ENCODE measurements around the gene PGLYRP2.

Gene PGLYRP2

DNA sequence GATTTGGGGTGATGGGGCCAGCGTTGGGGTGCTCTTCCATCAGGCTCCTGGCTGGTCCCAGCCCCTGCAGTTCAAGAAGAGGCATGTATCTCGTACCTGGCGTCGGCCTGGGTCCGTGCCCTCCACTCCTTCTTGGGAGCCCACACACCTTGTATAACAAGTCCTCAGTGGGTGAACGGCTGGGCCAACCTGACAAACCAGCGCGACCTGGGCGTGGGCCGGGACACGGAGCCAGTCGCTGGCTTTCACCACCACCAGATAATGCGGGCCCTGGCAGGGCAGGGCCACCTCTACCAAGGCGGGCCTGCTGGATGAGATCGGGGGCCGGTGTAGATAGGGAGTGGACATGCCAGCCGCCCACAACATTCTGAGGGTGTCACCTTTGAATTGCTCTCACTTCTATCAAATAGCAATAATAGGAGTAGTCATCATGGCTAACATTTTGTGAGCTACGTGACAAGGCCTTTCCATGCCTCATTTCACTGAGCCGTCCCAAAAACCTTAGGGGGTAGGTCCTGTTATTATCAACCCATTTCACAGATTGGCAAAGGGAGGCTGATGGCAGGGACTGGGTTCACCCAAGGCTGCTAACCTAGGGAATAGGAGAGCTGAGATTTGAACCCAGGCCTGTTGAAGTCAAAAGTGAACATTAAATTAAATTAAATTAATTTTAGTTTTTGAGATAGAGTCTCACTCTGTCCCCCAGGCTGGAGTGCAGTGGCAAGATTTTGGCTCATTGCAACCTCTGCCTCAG, 32.5 kb upstream of the PGLYRP2 start:
- Histone ChIP-seq H3K4me3 (ENCODE audit: insufficient read depth, low read depth, low read length, poor library complexity, severe bottlenecking) (no peak overlapping the region), H3K4me1 (ENCODE audit: control insufficient read depth, insufficient read depth, low read length, poor library complexity, severe bottlenecking) (peaks cover 25% of the 10 kb centered on the region), H3K36me3 (ENCODE audit: control insufficient read depth, insufficient read depth, low read length) (no peaks in the 10 kb centered on the region), H3K27me3 (replicated peaks; ENCODE audit: control insufficient read depth, insufficient read depth, low read length, poor library complexity, severe bottlenecking) (no peaks in the 10 kb centered on the region), H3K9me3 (ENCODE audit: control insufficient read depth, low read length) (no peaks in the 10 kb centered on the region), H3K27ac (ENCODE audit: insufficient read depth, low read length, poor library complexity, severe bottlenecking) (no peak overlapping the region)
- DNase-seq = no peak

DNA sequence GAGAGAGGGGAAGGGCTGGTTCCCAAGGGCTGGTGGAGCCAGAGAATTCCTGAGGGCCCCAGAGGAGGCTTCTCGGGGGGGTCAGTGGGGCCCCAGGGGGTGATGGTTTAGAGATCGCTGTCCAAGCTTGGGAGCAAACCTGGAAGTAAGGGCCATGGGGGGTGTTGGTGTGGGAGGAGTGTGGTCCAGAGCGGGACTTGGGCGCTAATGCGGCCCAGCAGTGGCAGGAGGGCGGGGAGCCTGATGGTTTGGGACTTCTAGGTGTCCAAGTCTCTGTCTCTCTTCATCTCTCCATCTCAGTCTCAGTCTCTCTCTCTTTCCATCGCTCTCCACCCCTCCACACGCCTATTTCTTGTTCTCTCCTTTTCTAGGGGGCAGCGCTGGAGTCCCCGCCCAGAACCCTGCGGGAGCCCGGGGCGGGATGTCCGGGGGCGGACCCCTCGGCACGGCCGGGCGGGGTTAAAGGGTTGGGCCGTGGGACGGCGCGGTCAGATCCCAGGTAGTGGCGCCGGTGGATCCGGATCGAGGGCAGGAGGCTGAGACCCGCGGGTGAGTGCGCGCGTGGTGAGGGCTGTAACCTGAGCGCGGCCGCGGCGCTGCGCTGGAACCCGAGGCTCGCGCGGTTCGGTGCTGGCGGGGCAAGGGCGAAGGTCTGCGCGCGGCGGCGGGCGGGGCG, 28.9 kb upstream of the PGLYRP2 start, which contains the start of gene CYP4F22:
Gene CYP4F22 (plus strand): TSS at position 491 of the 676 bp plus-strand sequence. CDS start 16,812 bp downstream, outside the sequence.
- Histone ChIP-seq H3K27ac (ENCODE audit: insufficient read depth, low read length, poor library complexity, severe bottlenecking) (no peak within 1 kb of the TSS), H3K27me3 (replicated peaks; ENCODE audit: control insufficient read depth, insufficient read depth, low read length, poor library complexity, severe bottlenecking) (no peaks in the 10 kb centered on the region), H3K4me1 (ENCODE audit: control insufficient read depth, insufficient read depth, low read length, poor library complexity, severe bottlenecking) (peaks cover 13% of the 10 kb centered on the region), H3K4me3 (ENCODE audit: insufficient read depth, low read depth, low read length, poor library complexity, severe bottlenecking) (peak within 1 kb of the TSS; percentile 69), H3K9me3 (ENCODE audit: control insufficient read depth, low read length) (no peaks in the 10 kb centered on the region), H3K36me3 (ENCODE audit: control insufficient read depth, insufficient read depth, low read length) (no peaks in the 10 kb centered on the region)
- DNase-seq = no peak

DNA sequence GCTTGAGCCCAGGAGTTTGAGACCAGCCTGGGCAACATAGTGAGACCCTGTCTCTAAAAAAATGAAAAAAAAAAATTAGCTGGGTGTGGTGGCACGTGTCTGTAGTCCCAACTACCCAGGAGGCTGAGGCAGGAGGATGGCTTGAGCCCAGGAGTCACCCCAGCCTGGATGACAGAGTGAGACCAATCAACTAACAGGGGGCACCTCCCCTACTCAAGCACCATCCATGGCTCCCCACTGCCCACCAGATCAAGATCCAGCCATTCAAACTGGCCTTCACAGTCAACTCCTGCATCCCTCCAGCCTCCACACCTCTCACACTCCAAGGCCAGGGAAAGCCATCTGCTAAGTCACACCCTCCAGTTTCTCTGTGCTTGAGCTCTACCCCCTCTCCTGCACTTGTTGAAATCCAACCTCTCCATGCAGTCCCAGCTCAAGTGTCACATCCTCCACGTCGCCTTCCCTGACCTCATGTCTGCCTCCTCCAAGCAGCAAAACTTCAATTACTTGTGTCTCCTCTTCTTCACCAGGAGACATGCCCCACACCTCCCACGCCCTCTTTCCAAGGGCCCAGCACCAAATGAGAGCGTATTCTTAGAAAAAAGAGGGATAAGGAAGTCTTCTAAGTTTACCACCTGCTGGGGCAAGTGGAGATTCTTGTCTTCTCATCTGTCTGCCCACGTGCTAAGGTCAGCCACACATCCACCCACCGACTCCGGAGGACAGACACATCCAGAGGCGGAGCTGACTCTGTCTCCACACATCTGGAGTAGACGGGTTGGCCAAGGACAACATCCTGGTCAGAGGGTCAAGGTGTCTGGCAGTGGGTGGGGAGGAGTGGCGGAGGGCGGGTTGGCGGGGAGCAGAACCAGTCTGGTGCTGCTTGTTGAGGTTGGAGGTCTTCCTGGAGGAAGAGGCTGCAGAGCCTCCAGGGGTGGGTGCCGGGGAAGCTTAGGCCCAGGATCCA, 28.1 kb upstream of the PGLYRP2 start:
- Histone ChIP-seq H3K9me3 (ENCODE audit: control insufficient read depth, low read length) (no peaks in the 10 kb centered on the region), H3K27ac (ENCODE audit: insufficient read depth, low read length, poor library complexity, severe bottlenecking) (no peak overlapping the region), H3K4me3 (ENCODE audit: insufficient read depth, low read depth, low read length, poor library complexity, severe bottlenecking) (no peak overlapping the region), H3K4me1 (ENCODE audit: control insufficient read depth, insufficient read depth, low read length, poor library complexity, severe bottlenecking) (peaks cover 13% of the 10 kb centered on the region), H3K36me3 (ENCODE audit: control insufficient read depth, insufficient read depth, low read length) (no peaks in the 10 kb centered on the region), H3K27me3 (replicated peaks; ENCODE audit: control insufficient read depth, insufficient read depth, low read length, poor library complexity, severe bottlenecking) (no peaks in the 10 kb centered on the region)
- DNase-seq = no peak

DNA sequence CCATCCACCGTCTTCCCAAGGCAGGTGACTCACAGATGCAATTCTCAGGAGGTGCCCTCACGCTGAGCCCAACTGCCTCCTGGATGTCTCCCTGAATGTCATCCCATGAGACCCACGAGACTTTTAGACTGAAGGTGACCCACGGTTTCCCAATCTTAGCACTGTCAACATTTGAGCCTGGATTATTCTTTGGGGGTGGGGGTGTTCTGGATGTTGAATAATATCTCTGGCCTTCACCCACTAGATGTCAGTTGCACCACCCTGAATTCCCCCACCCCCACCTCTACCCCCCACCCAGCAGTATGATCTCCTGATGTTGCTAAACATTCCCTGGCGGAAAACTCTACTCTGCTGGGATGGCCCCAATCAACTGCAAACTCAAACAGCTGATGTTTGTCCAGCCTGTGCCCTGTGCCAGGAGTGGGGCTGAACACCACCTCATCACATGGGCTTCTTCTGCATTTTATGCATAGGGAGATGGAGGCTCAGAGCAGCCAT, 26.8 kb upstream of the PGLYRP2 start:
- peaks cover 13% of the 10 kb centered on the region for H3K4me1 ChIP-seq (ENCODE audit: control insufficient read depth, insufficient read depth, low read length, poor library complexity, severe bottlenecking)
- no peaks in the 10 kb centered on the region for H3K9me3 ChIP-seq (ENCODE audit: control insufficient read depth, low read length)
- no peaks in the 10 kb centered on the region for H3K36me3 ChIP-seq (ENCODE audit: control insufficient read depth, insufficient read depth, low read length)
- H3K27me3 ChIP-seq (replicated peaks; ENCODE audit: control insufficient read depth, insufficient read depth, low read length, poor library complexity, severe bottlenecking) = no peaks in the 10 kb centered on the region
- no peak for DNase-seq
- H3K27ac ChIP-seq (ENCODE audit: insufficient read depth, low read length, poor library complexity, severe bottlenecking) = no peak overlapping the region
- no peak overlapping the region for H3K4me3 ChIP-seq (ENCODE audit: insufficient read depth, low read depth, low read length, poor library complexity, severe bottlenecking)

DNA sequence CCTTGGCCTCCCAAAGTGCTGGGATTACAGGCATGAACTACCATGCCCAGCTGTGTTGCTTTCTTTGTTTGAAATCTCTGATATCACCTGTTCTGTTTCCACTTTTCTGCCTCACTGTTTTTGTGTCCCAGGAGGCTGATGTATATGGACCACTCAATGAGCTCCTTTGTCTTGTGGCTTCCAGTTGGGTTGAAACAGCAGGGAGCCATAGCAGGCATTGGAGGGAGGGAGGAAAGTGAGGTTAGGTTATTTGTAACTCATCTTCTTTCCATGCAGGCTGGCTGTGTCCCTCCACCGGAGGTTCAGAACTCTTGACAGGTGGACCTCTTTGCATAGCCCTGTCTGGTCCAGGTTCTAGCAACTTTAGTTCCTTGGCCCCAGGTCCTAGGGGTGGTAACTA, 23.0 kb upstream of the PGLYRP2 start:
- no peaks in the 10 kb centered on the region for H3K36me3 ChIP-seq (ENCODE audit: control insufficient read depth, insufficient read depth, low read length)
- no peak for DNase-seq
- no peaks in the 10 kb centered on the region for H3K4me1 ChIP-seq (ENCODE audit: control insufficient read depth, insufficient read depth, low read length, poor library complexity, severe bottlenecking)
- no peak overlapping the region for H3K27ac ChIP-seq (ENCODE audit: insufficient read depth, low read length, poor library complexity, severe bottlenecking)
- no peaks in the 10 kb centered on the region for H3K9me3 ChIP-seq (ENCODE audit: control insufficient read depth, low read length)
- no peaks in the 10 kb centered on the region for H3K27me3 ChIP-seq (replicated peaks; ENCODE audit: control insufficient read depth, insufficient read depth, low read length, poor library complexity, severe bottlenecking)
- H3K4me3 ChIP-seq (ENCODE audit: insufficient read depth, low read depth, low read length, poor library complexity, severe bottlenecking) = no peak overlapping the region

DNA sequence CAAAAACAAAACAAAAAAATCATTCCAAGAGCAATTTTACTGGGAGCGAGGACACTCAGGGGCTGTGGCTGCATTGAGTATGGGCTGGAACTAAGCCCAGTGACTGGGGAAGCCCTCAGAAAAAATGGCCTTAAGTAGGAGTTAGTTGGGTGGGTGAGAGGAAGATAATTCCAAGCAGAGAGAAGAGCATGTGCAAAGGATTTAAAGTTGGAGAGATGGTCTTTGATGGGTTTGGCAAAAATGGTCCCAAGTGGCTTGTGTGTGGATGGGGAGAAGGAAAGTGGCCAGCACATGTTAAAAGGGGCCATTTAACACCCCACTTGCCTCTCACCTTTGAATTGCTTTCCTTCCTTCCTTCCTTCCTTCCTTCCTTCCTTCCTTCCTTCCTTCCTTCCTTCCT, 22.3 kb upstream of the PGLYRP2 start:
- no peak overlapping the region for H3K4me3 ChIP-seq (ENCODE audit: insufficient read depth, low read depth, low read length, poor library complexity, severe bottlenecking)
- no peaks in the 10 kb centered on the region for H3K36me3 ChIP-seq (ENCODE audit: control insufficient read depth, insufficient read depth, low read length)
- no peaks in the 10 kb centered on the region for H3K27me3 ChIP-seq (replicated peaks; ENCODE audit: control insufficient read depth, insufficient read depth, low read length, poor library complexity, severe bottlenecking)
- no peaks in the 10 kb centered on the region for H3K4me1 ChIP-seq (ENCODE audit: control insufficient read depth, insufficient read depth, low read length, poor library complexity, severe bottlenecking)
- H3K27ac ChIP-seq (ENCODE audit: insufficient read depth, low read length, poor library complexity, severe bottlenecking) = no peak overlapping the region
- H3K9me3 ChIP-seq (ENCODE audit: control insufficient read depth, low read length) = no peaks in the 10 kb centered on the region
- DNase-seq = no peak

DNA sequence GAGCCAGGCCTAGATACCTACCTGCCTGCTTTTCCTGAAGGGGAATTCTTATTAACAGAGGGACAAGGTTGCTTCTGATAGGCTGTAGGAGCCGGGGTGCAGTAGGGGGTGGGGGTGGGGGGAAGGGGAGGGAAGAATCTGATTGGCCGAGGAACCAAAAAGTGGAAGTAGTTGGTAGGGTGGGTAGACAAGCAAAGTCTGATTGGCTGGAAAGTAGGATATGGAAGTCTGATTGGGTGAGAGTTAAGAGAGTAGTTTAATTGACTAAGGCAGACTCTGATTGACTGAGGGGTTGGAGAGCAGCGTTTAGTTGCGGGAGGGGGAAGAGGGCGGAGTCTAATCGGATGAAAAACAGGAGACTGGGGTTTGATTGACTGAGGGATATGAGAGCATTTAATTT, 19.6 kb upstream of the PGLYRP2 start:
- Histone ChIP-seq H3K4me3 (ENCODE audit: insufficient read depth, low read depth, low read length, poor library complexity, severe bottlenecking) (no peak overlapping the region), H3K36me3 (ENCODE audit: control insufficient read depth, insufficient read depth, low read length) (no peaks in the 10 kb centered on the region), H3K4me1 (ENCODE audit: control insufficient read depth, insufficient read depth, low read length, poor library complexity, severe bottlenecking) (no peaks in the 10 kb centered on the region), H3K27me3 (replicated peaks; ENCODE audit: control insufficient read depth, insufficient read depth, low read length, poor library complexity, severe bottlenecking) (no peaks in the 10 kb centered on the region), H3K27ac (ENCODE audit: insufficient read depth, low read length, poor library complexity, severe bottlenecking) (no peak overlapping the region), H3K9me3 (ENCODE audit: control insufficient read depth, low read length) (no peaks in the 10 kb centered on the region)
- no peak for DNase-seq

DNA sequence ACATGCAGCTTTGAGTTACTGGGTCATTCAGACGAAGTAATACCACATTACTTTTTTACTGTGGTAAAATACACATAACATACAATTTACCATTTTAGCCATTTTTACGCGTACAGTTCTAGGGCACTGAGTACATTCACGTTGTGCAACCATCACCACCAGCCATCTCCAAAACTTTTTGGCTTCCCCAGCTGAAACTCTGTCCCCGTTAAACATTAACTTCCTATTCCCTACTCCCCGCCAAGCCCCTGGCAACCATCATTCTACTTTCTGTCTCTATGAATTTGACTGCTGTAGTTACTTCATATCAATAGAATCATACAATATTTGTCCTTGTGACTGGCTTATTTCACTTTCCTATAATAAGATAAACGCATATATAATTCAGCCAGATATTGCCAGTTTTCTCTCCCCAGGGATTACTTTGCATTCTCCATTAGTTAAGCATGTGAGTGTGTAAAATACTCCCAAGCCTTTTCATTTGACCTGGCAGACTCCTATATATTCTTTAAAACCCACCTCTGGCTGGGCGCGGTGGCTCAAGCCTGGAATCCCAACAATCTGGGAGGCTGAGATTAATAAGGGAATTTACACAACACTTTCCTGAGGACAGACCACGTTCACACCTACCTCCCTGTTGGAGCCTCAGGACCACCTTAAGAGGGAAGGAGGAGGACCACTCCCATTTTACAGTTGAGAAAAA, 19.0 kb upstream of the PGLYRP2 start:
- H3K36me3 ChIP-seq (ENCODE audit: control insufficient read depth, insufficient read depth, low read length) = no peaks in the 10 kb centered on the region
- H3K27me3 ChIP-seq (replicated peaks; ENCODE audit: control insufficient read depth, insufficient read depth, low read length, poor library complexity, severe bottlenecking) = no peaks in the 10 kb centered on the region
- H3K4me1 ChIP-seq (ENCODE audit: control insufficient read depth, insufficient read depth, low read length, poor library complexity, severe bottlenecking) = no peaks in the 10 kb centered on the region
- no peak overlapping the region for H3K27ac ChIP-seq (ENCODE audit: insufficient read depth, low read length, poor library complexity, severe bottlenecking)
- H3K9me3 ChIP-seq (ENCODE audit: control insufficient read depth, low read length) = no peaks in the 10 kb centered on the region
- no peak for DNase-seq
- no peak overlapping the region for H3K4me3 ChIP-seq (ENCODE audit: insufficient read depth, low read depth, low read length, poor library complexity, severe bottlenecking)

DNA sequence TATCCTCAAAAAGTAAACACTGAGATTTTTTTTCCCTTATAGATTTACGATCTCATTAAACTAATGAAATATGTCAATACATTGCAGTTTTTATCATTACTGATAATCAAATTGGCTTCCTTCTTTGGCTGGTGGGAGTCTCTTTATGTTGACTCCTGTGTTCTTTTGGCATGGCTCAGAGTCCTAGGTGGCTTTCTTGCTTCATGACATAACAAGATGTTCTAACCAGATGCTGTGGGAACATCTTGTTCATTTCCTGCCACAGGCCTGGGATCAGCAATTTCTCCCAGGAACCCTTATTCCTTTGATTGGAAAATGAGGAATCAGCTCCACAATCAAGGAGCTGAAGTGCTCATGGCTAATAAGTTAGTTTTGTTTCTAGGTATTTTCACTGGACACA, 15.8 kb upstream of the PGLYRP2 start:
- no peak for DNase-seq
- H3K27me3 ChIP-seq (replicated peaks; ENCODE audit: control insufficient read depth, insufficient read depth, low read length, poor library complexity, severe bottlenecking) = no peaks in the 10 kb centered on the region
- H3K27ac ChIP-seq (ENCODE audit: insufficient read depth, low read length, poor library complexity, severe bottlenecking) = no peak overlapping the region
- no peak overlapping the region for H3K4me3 ChIP-seq (ENCODE audit: insufficient read depth, low read depth, low read length, poor library complexity, severe bottlenecking)
- H3K9me3 ChIP-seq (ENCODE audit: control insufficient read depth, low read length) = no peaks in the 10 kb centered on the region
- H3K4me1 ChIP-seq (ENCODE audit: control insufficient read depth, insufficient read depth, low read length, poor library complexity, severe bottlenecking) = no peaks in the 10 kb centered on the region
- H3K36me3 ChIP-seq (ENCODE audit: control insufficient read depth, insufficient read depth, low read length) = no peaks in the 10 kb centered on the region

Measured in effector memory CD4-positive, alpha-beta T cell (primary cell).